GM18519 (cell line): ENCODE results near the gene GLB1L2.

ENCODE experiments used
- ATAC-seq: cut with Tn5 transposase; IDR thresholded peaks from one replicate; pipeline ENCODE4 v1.9.1; 2021; ENCODE audit warnings: mild to moderate bottlenecking, moderate library complexity; ENCODE audit not compliant: unreplicated experiment, low FRiP score

The GLB1L2 gene

GRCh38 chr11:134364261-134364660 lies 32.5 kb downstream of the GLB1L2 start:
- ATAC-seq, result no peak

- ATAC-seq, result no peak
Observed at GRCh38 chr11:134365011-134365925, 33.5 kb downstream of the GLB1L2 start.

GRCh38 chr11:134366254-134366653 lies 34.5 kb downstream of the GLB1L2 start:
- no peak for ATAC-seq

DNA sequence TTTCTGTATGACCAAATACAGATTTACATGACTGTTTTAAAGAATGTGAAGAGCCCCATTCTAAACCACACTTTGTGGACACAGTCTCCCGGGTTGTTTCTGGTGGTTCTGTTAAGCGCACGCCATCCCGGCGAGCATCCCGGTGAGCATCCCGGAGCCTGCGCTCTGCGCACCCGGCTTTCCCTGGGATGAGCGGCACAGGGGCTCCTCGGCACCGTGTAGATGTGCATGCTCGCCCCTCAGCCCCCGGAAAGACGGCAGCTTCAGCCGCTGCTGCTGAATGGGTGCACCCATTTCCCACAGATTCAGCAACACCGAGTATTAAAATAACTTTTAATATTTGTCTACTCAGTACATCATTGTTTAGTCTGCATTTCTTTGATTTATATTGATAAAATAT lies 36.0 kb downstream of the GLB1L2 start:
- ATAC-seq, result no peak

- ATAC-seq, result no peak
Observed at GRCh38 chr11:134369656-134370525, 38.1 kb downstream of the GLB1L2 start.

DNA sequence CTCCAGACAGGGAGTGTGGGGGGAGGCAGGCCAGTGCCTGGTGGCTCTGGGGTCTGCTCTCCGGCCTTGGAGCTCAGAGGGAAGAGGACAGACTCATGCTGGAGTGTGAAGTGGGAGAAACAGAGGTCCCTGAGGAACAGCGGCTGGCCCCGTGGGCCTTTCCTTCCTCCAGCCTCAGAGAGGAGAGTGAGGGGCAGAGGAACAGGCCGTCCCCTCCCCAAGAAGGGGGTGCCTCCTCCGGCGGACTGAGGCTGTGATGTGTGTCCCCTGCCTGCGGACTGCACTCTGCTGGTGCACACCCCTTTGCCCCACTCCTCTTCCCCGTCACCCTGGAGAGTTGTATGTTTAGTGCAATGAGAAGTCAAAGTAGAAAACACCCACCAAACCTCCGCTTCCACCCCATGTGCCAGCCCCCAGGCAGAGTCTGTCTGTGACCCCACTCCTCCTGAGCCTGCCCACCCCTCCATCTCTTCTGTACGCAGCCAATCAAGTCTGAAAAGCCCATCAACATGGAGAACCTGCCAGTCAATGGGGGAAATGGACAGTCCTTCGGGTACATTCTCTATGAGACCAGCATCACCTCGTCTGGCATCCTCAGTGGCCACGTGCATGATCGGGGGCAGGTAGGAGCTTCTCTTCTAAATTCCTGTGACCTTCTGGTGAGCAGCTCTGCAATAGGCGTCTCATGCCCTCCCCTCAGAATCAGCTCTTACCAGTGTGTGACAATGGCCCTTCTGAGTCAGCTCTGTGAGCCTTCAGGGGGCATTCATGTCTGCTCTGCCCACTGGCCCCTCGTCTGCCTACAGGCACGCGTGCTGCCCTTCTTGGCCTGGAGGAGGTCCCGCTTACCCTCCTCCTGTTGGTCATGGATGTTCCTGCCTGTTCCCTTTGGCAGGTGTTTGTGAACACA lies 39.0 kb downstream of the GLB1L2 start:
- ATAC-seq, result no peak

- ATAC-seq, result no peak
Observed at GRCh38 chr11:134371436-134372185, 39.8 kb downstream of the GLB1L2 start.

GRCh38 chr11:134372536-134372935 lies 40.7 kb downstream of the GLB1L2 start:
- no peak for ATAC-seq

GRCh38 chr11:134372961-134373360 lies 41.2 kb downstream of the GLB1L2 start:
- ATAC-seq, result no peak

DNA sequence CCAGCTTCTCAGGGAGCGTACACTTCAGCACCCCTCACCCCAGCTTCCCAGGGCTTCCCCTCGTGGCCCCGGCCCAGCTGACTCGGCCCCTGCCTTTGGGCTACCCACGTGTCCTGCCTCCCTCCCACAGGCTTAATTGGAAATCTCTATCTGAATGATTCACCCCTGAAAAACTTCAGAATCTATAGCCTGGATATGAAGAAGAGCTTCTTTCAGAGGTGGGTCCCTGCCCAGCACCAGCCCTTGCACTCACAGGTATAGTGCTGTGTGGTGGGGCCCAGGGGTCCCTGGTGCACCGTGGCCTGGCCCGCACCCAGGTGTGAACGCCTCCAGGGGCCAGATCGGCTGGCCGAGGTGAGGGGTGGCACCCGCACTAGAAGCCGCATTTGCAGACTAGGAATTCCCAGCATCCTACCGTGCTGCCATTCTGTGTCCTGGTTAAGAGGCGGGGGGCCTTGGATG lies 41.8 kb downstream of the GLB1L2 start:
- no peak for ATAC-seq

DNA sequence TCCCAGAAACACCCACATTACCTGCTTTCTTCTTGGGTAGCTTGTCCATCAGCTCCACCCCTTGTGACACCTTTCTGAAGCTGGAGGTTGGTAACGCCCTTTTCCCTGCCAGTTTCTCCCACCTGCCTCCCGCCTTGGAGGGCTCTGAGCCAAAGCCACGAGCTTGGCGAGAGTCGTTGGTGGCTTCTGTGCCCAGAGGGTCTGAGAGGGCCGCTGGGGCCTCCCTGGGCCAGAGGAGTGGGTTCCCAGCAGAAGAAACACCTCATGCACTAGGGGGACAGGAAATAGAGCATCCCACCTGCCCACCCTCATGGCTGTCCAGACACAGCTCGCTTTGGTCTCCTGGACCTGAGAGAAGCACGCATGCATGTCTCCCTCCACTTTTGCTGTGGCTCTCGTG lies 42.4 kb downstream of the GLB1L2 start:
- ATAC-seq, result no peak

GRCh38 chr11:134374891-134375550 lies 43.2 kb downstream of the GLB1L2 start:
- ATAC-seq, result no peak

DNA sequence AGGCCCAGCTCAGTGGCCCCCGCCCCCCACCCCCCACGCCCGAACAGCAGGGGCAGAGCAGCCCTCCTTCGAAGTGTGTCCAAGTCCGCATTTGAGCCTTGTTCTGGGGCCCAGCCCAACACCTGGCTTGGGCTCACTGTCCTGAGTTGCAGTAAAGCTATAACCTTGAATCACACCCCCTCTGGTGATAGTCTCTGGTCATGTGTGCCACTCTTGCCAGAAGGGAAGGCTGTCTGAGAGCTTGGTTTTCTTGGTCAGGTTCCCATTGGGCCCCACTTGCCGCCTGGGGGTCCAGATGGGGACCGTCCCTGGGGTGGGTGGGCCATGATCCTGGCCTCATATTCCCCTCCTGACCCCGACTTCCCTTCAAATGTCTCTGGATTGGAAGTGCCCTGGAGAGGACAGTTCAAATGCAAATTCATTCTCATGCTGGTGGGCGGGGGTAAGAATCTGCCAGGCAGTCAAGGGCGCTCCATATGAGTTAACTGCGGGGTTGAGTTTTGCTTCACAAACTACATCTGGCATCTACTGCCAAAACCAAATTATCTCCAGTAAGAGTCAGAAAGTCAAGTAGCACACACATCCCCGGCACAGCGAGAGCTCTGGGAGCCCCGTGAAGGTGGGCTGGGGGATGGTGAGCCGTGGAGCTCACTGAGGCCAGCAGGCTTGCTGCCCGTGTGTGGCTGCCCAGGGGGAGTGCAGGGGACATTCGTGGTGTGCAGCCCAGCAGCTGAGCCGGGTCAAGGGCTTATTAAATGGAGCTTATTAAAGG lies 44.5 kb downstream of the GLB1L2 start:
- no peak for ATAC-seq

- no peak for ATAC-seq
Observed at GRCh38 chr11:134377876-134378275, 46.1 kb downstream of the GLB1L2 start.

- no peak for ATAC-seq
Observed at GRCh38 chr11:134379241-134379640, 47.5 kb downstream of the GLB1L2 start.

DNA sequence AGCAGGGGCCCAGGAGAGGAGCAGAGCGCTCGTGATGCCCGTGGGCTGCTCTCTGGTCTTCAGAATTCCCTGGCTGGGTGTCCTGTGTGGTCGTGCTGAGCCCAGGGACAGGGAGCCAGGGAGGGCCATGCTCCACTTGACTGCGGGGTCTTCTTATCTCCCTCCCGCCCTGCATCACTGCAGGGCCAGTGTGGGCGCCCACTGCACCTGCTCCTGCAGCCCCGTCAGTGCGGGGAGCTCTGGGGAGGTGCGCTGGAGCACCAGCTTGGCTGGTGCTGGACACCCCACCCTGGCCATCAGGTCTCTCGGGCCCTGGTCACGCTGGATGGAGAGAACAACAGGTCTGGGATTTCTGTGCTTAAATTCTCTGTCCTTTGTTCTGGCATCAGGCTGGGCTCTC lies 48.4 kb downstream of the GLB1L2 start:
- ATAC-seq, result no peak

GRCh38 chr11:134380785-134381184 lies 49.0 kb downstream of the GLB1L2 start:
- no peak for ATAC-seq

- no peak for ATAC-seq
Observed at GRCh38 chr11:134382257-134382656, 50.5 kb downstream of the GLB1L2 start.
